ENCODE results near the gene GNAS-AS1.

- TF ChIP-seq CTCF (IDR thresholded peaks at IDR 0.05; ENCODE audit: poor library complexity) (no peak), EZH2phosphoT487 (IDR thresholded peaks at IDR 0.05; ENCODE audit: low read depth, severe bottlenecking, unreplicated experiment) (no peak), EZH2 (IDR thresholded peaks at IDR 0.05; ENCODE audit: borderline replicate concordance) (no peak)
These were observed 37.3 kb downstream of the GNAS-AS1 start for GRCh38 chr20:58813369-58813768.
